HepG2 (cell line): Measurements from ENCODE around the gene UBAP2L. TPM values are rescaled to one million over a fixed set of nuclear protein-coding genes. Genes with fewer than 3 reads are reported as not detected.

Source experiments
- ATAC-seq: fragments of 200-7000 bp; cut with Tn5 transposase; 3 replicates; pipeline ENCODE4 v1.9.1; 2020; ENCODE audit warnings: mild to moderate bottlenecking, moderate library complexity
- BruUV-seq: library from RNA; stranded (reverse); fragments of 400-500 nt; replicated peaks from 2 replicates; lab custom pipeline; 2021; lab: Mats Ljungman, UMichigan
- CTCF ChIA-PET: fragments of 300-600 bp; formaldehyde crosslinking; extraction: SDS; loops from one replicate; lab custom pipeline; 2021; ENCODE audit warnings: low total read pairs, inconsistent platforms, low intra/inter-chr PET ratio; lab: Yijun Ruan, JAX
- POLR2A ChIA-PET: fragments of 350-600 bp; sonication (Branson Sonifier 250); formaldehyde crosslinking; loops from one replicate; lab custom pipeline; 2020; ENCODE audit warnings: antibody characterized with exemption, inconsistent platforms; lab: Yijun Ruan, JAX
- DNase-seq: peaks from one replicate; pipeline ENCODE4 v3.0.0-alpha.2; 2015; ENCODE audit warnings: low spot score
- FAIRE-seq: peaks from 3 replicates; lab custom pipeline; 2011; peaks lifted over from hg19 to GRCh38; lab: Jason Lieb, UNC
- H2AFZ ChIP-seq: one replicate; pipeline ENCODE4 v1.6.1; 2011; ENCODE audit warnings: low read length, inconsistent platforms
- H3K27ac ChIP-seq: fragments of 300-600 bp; 3 replicates; pipeline ENCODE4 v1.8.0; 2011; ENCODE audit warnings: mixed run types, mild to moderate bottlenecking, mixed read lengths, low read length, inconsistent platforms; ENCODE audit not compliant: insufficient read depth; ENCODE audit errors: extremely low read length
- H3K27me3 ChIP-seq, 2 experiments: fragments of 200-600 bp in 1 of 2; 2 replicates in 1 of 2; 3 replicates in 1 of 2; pipeline versions ENCODE4 v1.6.0 to v1.8.0; 2011; ENCODE audit warnings: low read length in 2 of 2, mild to moderate bottlenecking in 2 of 2, moderate library complexity in 2 of 2, inconsistent platforms in 1 of 2; ENCODE audit not compliant: insufficient read depth in 2 of 2, control insufficient read depth in 1 of 2
- H3K36me3 ChIP-seq, 2 experiments: fragments of 200-600 bp in 1 of 2; replicated peaks in 1 of 2; 2 replicates in 1 of 2; 3 replicates in 1 of 2; pipeline versions ENCODE4 v1.5.1 to v1.8.0; 2011; ENCODE audit warnings: low read length in 2 of 2, inconsistent platforms in 1 of 2; ENCODE audit not compliant: insufficient read depth in 2 of 2, control insufficient read depth in 1 of 2
- H3K4me1 ChIP-seq: 2 replicates; pipeline ENCODE4 v1.5.1; 2012; ENCODE audit warnings: low read length, inconsistent platforms; ENCODE audit not compliant: insufficient read depth
- H3K4me2 ChIP-seq: 2 replicates; pipeline ENCODE4 v1.6.0; 2011; ENCODE audit warnings: low read depth, low read length, inconsistent platforms
- H3K4me3 ChIP-seq, 3 experiments: fragments of 200-600 bp in 1 of 3; sonication (generic), shearing (Covaris generic) in 1 of 3; replicated peaks in 1 of 3; 2 replicates each; pipeline ENCODE4 v1.5.1; 2011 to 2016; ENCODE audit warnings: low read length in 3 of 3, inconsistent platforms in 2 of 3, low read depth in 2 of 3, mild to moderate bottlenecking in 2 of 3, control low read depth in 1 of 3, mixed read lengths in 1 of 3; ENCODE audit not compliant: insufficient read depth in 1 of 3
- H3K79me2 ChIP-seq: one replicate; pipeline ENCODE4 v1.6.1; 2011; ENCODE audit warnings: low read length, inconsistent platforms; ENCODE audit not compliant: insufficient read depth
- H3K9ac ChIP-seq: 2 replicates; pipeline ENCODE4 v1.6.0; 2011; ENCODE audit warnings: mild to moderate bottlenecking, low read depth, low read length, inconsistent platforms; ENCODE audit not compliant: insufficient read depth
- H3K9me3 ChIP-seq: 2 replicates; pipeline ENCODE4 v1.5.1; 2012; ENCODE audit warnings: mild to moderate bottlenecking, low read length
- H4K20me1 ChIP-seq: 2 replicates; pipeline ENCODE4 v1.6.0; 2011; ENCODE audit warnings: inconsistent platforms, mild to moderate bottlenecking, low read length, moderate library complexity; ENCODE audit not compliant: insufficient read depth
- BRD4 ChIP-seq: sonication (generic); formaldehyde crosslinking; IDR thresholded peaks from 2 replicates; pipeline ENCODE4 v1.4.0; 2020; ENCODE audit warnings: missing genetic modification reagents
- GABPB1 ChIP-seq: IDR thresholded peaks from 2 replicates; pipeline ENCODE4 v1.6.1; 2016; ENCODE audit warnings: mild to moderate bottlenecking, missing genetic modification reagents, moderate library complexity, missing compliant biosample characterization
- HDAC1 ChIP-seq: sonication (generic); formaldehyde crosslinking; IDR thresholded peaks from 2 replicates; pipeline ENCODE4 v1.5.1; 2020; ENCODE audit warnings: mild to moderate bottlenecking, missing genetic modification reagents
- KAT8 ChIP-seq: IDR thresholded peaks from 2 replicates; pipeline ENCODE4 v1.6.1; 2016; ENCODE audit warnings: missing genetic modification reagents, missing compliant biosample characterization
- MED13 ChIP-seq: sonication (generic); formaldehyde crosslinking; IDR thresholded peaks from 2 replicates; pipeline ENCODE4 v1.5.0; 2020; ENCODE audit warnings: missing genetic modification reagents
- MTA1 ChIP-seq: sonication (generic); formaldehyde crosslinking; IDR thresholded peaks from 2 replicates; pipeline ENCODE4 v1.4.0; 2020; ENCODE audit warnings: missing genetic modification reagents, mild to moderate bottlenecking, borderline replicate concordance
- MZF1 ChIP-seq: sonication (generic); formaldehyde crosslinking; IDR thresholded peaks from 2 replicates; pipeline ENCODE4 v1.8.1; 2023; ENCODE audit warnings: mild to moderate bottlenecking, missing genetic modification reagents, borderline replicate concordance
- PAF1 ChIP-seq: IDR thresholded peaks from 2 replicates; pipeline ENCODE4 v1.6.1; 2016; ENCODE audit warnings: missing genetic modification reagents, missing compliant biosample characterization
- POLR2A ChIP-seq, 2 experiments: IDR thresholded peaks; 2 replicates each; pipeline ENCODE4 v1.6.1; 2011; ENCODE audit warnings: low read depth in 2 of 2, low read length in 2 of 2, mild to moderate bottlenecking in 1 of 2, moderate library complexity in 1 of 2; ENCODE audit not compliant: insufficient read depth in 1 of 2
- POLR2AphosphoS5 ChIP-seq: IDR thresholded peaks from 2 replicates; pipeline ENCODE4 v1.6.1; 2012; ENCODE audit warnings: low read depth, low read length
- POLR2G ChIP-seq: fragments of 200-400 bp; formaldehyde crosslinking; IDR thresholded peaks from 2 replicates; pipeline ENCODE4 v1.6.1; 2018; ENCODE audit warnings: mild to moderate bottlenecking, low read depth, low read length, moderate library complexity
- SAP130 ChIP-seq: IDR thresholded peaks from 2 replicates; pipeline ENCODE4 v1.6.1; 2016; ENCODE audit warnings: low read depth
- TGIF2 ChIP-seq: IDR thresholded peaks from 2 replicates; pipeline ENCODE4 v1.6.1; 2016; ENCODE audit warnings: control low read depth, missing compliant biosample characterization
- ZFX ChIP-seq: sonication (generic); formaldehyde crosslinking; IDR thresholded peaks from 2 replicates; pipeline ENCODE4 v1.4.0; 2020; ENCODE audit warnings: mild to moderate bottlenecking, low read depth, missing genetic modification reagents, moderate library complexity
- ZNF569 ChIP-seq: sonication (generic); formaldehyde crosslinking; IDR thresholded peaks from 2 replicates; pipeline ENCODE4 v1.5.0; 2020; ENCODE audit warnings: mild to moderate bottlenecking, missing genetic modification reagents, moderate library complexity, borderline replicate concordance
- WGBS: methylation state at CpG from one replicate; pipeline ENCODE4 v1.1.6; 2017; ENCODE audit warnings: low lambda C conversion rate; 5-methylcytosine and 5-hydroxymethylcytosine counted together
- in situ Hi-C: cut with HindIII; loops from 2 replicates; pipeline ENCODE4 v1.10.0; 2017; ENCODE audit warnings: low pct_unique_long_range_greater_than_20kb; ENCODE audit not compliant: extremely low pct_ligation_motif_present
- intact Hi-C: fragments of 100-400 bp; cut with micrococcal nuclease; formaldehyde crosslinking; loops from one replicate; pipeline ENCODE4 v1.10.0; 2022; ENCODE audit not compliant: unreplicated experiment
- polyA plus RNA-seq, 8 experiments: library from polyadenylated mRNA; depleted of rRNA in 3 of 8; stranded (reverse) in 7 of 8; unstranded in 1 of 8; fragments of >200 nt; fragmentation: Illumina TruSeq in 4 of 8; extraction: Trizol in 4 of 8; gene quantifications; 2 replicates each; pipeline versions ENCODE4 v1.2.1 to v1.2.3, GENCODE V29; 2011 to 2016; ENCODE audit warnings: low read depth in 4 of 8, missing spikeins in 1 of 8, mixed read lengths in 1 of 8; ENCODE audit not compliant: insufficient read depth in 1 of 8
- total RNA-seq, 5 experiments: library from RNA; depleted of rRNA; stranded (reverse); fragments of >200 nt; fragmentation: Illumina TruSeq; extraction: Trizol; gene quantifications; 2 replicates each; pipeline ENCODE4 v1.2.3, GENCODE V29; 2016; ENCODE audit warnings: low read depth in 1 of 5
- TF ChIP-seq, protein P1 (sequence below): sonication (generic); formaldehyde crosslinking; IDR thresholded peaks from 2 replicates; pipeline ENCODE4 v1.8.1; 2022; ENCODE audit warnings: mild to moderate bottlenecking, missing genetic modification reagents
- TF ChIP-seq, protein P2 (sequence below): sonication (generic); formaldehyde crosslinking; IDR thresholded peaks from 2 replicates; pipeline ENCODE4 v1.9.0; 2021; ENCODE audit warnings: missing genetic modification reagents, borderline replicate concordance
- TF ChIP-seq, protein P3 (sequence below): fragments of 450-650 bp; IDR thresholded peaks from 2 replicates; pipeline ENCODE4 v1.6.1; 2016
- TF ChIP-seq, protein P4 (sequence below): sonication (generic); formaldehyde crosslinking; IDR thresholded peaks from 2 replicates; pipeline ENCODE4 v1.5.1; 2020; ENCODE audit warnings: missing genetic modification reagents, mild to moderate bottlenecking, borderline replicate concordance

The UBAP2L gene
- total and polyA plus RNA-seq, 2 of the 13 experiments (the other 11 are each of a cell fraction or from before 2014, with no cell fraction given): 74.2 to 159 TPM

DNA sequence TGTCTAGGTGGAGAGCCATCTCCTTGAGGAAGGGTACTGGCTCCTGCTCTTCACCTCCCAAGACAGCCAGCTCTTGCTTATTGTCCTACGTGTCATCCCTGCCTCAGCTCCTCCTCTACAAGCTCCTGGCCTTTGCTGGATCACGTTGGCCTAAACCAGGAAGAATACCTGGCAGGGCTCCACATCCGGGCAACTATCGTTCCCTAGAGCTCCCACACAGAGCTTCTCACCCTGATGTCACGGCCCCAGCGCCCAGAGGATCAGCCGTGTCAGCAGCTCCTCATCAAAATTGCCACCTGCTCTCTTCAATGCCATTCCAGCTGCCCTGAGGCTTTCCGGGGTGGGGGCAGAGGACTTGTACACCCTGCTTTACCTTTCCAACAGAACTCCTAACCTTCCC is 26.9 kb upstream of the UBAP2L start:
- peaks cover 0 to 13% of the 10 kb centered on the region in 2 experiments; a peak in 3 of 5 replicates for H3K27me3 ChIP-seq
- no peak overlapping the region for H3K27ac ChIP-seq
- H4K20me1 ChIP-seq: no peaks in the 10 kb centered on the region
- FAIRE-seq: no peak
- CTCF ChIA-PET: no interaction called here
- H3K9ac ChIP-seq: peak overlapping the region; percentile 55
- H2AFZ ChIP-seq: peak overlapping the region; percentile 63
- intact Hi-C loops (loop anchor here (10.0 kb wide), 1 partner anchor 141 kb away; no protein-coding TSS in a partner anchor), in situ Hi-C loops (no loop called here)
- H3K4me2 ChIP-seq: peak overlapping the region; percentile 87
- POLR2A ChIA-PET: interaction anchor here (0.6 to 2.3 kb wide), 6 partner anchors 12 to 485 kb away, joined by 3 to 12 read pairs (median 6); partner anchors contain the start of gene UBAP2L
- peak; percentile 52 for DNase-seq
- no TSS peak for BruUV-seq
- H3K4me1 ChIP-seq: peaks cover 56% of the 10 kb centered on the region
- ATAC-seq: peak; percentile 70
- H3K79me2 ChIP-seq: no peaks in the 10 kb centered on the region
- peak overlapping the region; percentile 38 to 64 (median 41) for H3K4me3 ChIP-seq
- H3K36me3 ChIP-seq: no peaks in the 10 kb centered on the region
- no peaks in the 10 kb centered on the region for H3K9me3 ChIP-seq
- WGBS: 29% methylated on average over 5 of the region's 8 CpGs
- TF ChIP-seq POLR2G (peak; percentile 62), MZF1 (CRISPR knock-in tag) (no peak), SAP130 (0 out of 2 replicates have a peak, but pooled peaks have one; percentile 20), MTA1 (CRISPR knock-in tag) (no peak), ZFX (CRISPR knock-in tag) (peak; percentile 25; the same call in 1 of the 2 replicates), GABPB1 (CRISPR knock-in tag) (0 out of 2 replicates have a peak, but pooled peaks have one; percentile 20), MED13 (CRISPR knock-in tag) (no peak), KAT8 (CRISPR knock-in tag) (peak; percentile 60; the same call in 1 of the 2 replicates), HDAC1 (CRISPR knock-in tag) (no peak), TGIF2 (CRISPR knock-in tag) (0 out of 2 replicates have a peak, but pooled peaks have one; percentile 35), POLR2A (IDR thresholded peaks at IDR 0.05; ENCODE audit: insufficient read depth in 1 of 2, low read depth in 2 of 2, low read length in 2 of 2) (peak in 1 of 2 experiments; percentile 42; a peak in 1 of 4 replicates), BRD4 (CRISPR knock-in tag) (no peak), ZNF569 (no peak), POLR2AphosphoS5 (peak; percentile 36; the same call in 1 of the 2 replicates), PAF1 (no peak)
- TF ChIP-seq, protein P1, sequence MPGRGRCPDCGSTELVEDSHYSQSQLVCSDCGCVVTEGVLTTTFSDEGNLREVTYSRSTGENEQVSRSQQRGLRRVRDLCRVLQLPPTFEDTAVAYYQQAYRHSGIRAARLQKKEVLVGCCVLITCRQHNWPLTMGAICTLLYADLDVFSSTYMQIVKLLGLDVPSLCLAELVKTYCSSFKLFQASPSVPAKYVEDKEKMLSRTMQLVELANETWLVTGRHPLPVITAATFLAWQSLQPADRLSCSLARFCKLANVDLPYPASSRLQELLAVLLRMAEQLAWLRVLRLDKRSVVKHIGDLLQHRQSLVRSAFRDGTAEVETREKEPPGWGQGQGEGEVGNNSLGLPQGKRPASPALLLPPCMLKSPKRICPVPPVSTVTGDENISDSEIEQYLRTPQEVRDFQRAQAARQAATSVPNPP (CRISPR knock-in tag): no peak
- TF ChIP-seq, protein P2, sequence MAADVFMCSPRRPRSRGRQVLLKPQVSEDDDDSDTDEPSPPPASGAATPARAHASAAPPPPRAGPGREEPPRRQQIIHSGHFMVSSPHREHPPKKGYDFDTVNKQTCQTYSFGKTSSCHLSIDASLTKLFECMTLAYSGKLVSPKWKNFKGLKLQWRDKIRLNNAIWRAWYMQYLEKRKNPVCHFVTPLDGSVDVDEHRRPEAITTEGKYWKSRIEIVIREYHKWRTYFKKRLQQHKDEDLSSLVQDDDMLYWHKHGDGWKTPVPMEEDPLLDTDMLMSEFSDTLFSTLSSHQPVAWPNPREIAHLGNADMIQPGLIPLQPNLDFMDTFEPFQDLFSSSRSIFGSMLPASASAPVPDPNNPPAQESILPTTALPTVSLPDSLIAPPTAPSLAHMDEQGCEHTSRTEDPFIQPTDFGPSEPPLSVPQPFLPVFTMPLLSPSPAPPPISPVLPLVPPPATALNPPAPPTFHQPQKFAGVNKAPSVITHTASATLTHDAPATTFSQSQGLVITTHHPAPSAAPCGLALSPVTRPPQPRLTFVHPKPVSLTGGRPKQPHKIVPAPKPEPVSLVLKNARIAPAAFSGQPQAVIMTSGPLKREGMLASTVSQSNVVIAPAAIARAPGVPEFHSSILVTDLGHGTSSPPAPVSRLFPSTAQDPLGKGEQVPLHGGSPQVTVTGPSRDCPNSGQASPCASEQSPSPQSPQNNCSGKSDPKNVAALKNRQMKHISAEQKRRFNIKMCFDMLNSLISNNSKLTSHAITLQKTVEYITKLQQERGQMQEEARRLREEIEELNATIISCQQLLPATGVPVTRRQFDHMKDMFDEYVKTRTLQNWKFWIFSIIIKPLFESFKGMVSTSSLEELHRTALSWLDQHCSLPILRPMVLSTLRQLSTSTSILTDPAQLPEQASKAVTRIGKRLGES (CRISPR knock-in tag): no peak
- TF ChIP-seq, protein P3, sequence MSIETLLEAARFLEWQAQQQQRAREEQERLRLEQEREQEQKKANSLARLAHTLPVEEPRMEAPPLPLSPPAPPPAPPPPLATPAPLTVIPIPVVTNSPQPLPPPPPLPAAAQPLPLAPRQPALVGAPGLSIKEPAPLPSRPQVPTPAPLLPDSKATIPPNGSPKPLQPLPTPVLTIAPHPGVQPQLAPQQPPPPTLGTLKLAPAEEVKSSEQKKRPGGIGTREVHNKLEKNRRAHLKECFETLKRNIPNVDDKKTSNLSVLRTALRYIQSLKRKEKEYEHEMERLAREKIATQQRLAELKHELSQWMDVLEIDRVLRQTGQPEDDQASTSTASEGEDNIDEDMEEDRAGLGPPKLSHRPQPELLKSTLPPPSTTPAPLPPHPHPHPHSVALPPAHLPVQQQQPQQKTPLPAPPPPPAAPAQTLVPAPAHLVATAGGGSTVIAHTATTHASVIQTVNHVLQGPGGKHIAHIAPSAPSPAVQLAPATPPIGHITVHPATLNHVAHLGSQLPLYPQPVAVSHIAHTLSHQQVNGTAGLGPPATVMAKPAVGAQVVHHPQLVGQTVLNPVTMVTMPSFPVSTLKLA: no peak
- TF ChIP-seq, protein P4, sequence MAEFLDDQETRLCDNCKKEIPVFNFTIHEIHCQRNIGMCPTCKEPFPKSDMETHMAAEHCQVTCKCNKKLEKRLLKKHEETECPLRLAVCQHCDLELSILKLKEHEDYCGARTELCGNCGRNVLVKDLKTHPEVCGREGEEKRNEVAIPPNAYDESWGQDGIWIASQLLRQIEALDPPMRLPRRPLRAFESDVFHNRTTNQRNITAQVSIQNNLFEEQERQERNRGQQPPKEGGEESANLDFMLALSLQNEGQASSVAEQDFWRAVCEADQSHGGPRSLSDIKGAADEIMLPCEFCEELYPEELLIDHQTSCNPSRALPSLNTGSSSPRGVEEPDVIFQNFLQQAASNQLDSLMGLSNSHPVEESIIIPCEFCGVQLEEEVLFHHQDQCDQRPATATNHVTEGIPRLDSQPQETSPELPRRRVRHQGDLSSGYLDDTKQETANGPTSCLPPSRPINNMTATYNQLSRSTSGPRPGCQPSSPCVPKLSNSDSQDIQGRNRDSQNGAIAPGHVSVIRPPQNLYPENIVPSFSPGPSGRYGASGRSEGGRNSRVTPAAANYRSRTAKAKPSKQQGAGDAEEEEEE (CRISPR knock-in tag): no peak
